ENCODE data around the gene ROBO1.
"Not testable (repeated sequence)": the region's sequence is repeated elsewhere in the genome, so short reads cannot be mapped to it uniquely, and the experiment has no call there.

ROBO1 gene

DNA sequence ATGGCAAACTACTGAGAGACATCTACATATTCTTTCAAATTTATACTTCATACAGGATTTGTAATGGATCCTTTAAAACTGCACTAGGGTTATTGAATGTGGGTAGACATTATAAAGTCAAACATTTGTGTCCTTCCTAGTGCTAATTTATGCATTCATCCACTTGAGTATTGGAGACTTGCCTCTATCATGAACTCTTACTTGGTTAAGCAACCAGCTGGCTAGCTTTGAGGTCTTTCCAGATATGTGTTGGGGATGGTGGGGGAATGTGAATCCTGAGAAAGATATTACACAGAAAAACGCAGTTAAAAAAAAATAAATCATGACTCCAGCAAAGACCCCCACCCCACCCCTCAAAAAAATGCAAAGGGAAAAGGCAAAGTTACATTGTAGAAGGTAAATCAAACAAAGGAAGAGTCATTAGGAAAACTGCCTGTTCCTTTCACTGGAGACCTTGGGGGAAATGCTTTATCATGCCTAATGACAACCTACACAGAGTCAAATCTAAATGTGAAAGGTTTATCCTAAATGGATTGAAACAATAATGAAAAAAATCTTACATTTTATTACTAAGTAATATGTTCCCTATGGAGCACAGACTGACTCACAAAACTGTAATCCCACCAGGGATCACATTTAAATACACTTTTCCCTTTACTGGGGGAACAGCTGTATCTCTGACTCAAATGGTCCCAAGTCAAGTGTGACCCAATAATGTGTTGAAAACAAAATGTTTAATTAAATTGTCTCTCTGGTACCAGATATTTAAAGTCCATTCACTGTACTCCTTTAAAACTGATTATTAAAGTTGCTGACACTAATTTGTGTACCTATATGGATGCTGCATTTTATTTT, 522.3 kb downstream of the ROBO1 start:
- no peak for DNase-seq (ENCODE audit: low read depth)

DNA sequence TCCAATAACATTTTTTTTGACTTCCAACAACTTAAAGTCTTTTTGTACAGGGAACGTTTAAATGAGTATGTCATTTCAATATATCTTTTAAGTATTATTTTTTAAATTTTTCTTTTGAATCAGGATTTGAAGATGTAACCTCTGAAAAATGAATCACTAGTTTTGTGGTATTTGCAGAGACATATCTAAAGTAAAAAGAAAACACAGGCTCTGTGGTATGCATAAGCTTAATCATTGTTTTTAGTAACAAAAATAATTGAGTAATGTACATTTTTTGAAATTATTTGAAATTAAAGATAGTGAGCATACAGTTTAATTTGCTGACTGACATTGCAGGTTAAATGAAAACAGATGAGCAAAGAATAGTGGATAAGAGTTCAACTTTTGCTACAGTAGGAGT, 531.3 kb downstream of the ROBO1 start:
- DNase-seq (ENCODE audit: low read depth): no peak

DNA sequence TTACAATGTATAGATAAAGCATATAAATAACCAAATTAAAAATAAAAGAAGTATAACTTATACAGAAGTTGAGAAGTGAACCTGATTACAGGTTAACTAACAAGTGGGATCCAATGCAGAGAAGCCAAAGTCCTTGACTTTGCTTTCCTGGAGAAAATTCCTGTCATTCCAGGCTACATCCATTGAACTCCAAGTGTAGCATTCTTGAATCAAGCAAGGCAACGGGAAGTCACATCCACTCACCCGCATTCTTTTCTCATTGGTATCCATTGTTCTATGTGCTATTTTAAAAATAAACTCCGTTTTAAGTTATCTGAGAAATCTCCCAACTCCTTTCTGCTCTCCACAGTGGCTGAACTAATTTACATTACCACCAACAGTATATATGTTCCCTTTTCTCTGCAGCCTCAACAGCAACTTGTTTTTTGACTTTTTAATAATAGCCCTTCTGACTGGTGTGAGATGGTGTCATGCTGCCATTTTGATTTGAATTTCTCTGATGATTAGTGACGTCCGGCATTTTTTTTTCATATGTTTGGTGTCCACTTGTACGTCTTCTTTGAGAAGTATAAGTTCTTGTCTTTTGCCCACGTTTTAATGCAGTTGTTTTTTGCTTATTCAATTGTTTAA, 534.3 kb downstream of the ROBO1 start:
- DNase-seq (ENCODE audit: low read depth): no peak

DNA sequence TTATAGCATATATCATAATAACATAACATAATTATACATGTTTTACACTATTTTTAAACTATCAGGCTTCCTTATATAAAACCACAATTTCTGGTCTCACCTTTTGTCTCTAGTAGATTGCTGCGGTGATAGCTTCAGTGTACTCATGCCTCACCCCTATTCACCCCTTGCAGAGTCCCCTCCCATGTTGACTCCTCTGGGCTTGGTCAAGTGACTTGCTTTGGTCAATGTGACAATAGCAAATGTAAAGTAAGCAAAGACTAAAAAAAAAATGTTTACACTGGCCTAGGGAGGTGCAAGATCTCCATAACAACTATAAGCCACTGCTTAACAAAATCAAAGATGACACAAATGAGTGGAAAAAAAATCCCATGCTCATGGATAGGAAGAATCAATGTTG, 537.5 kb downstream of the ROBO1 start:
- no peak for DNase-seq (ENCODE audit: low read depth)

DNA sequence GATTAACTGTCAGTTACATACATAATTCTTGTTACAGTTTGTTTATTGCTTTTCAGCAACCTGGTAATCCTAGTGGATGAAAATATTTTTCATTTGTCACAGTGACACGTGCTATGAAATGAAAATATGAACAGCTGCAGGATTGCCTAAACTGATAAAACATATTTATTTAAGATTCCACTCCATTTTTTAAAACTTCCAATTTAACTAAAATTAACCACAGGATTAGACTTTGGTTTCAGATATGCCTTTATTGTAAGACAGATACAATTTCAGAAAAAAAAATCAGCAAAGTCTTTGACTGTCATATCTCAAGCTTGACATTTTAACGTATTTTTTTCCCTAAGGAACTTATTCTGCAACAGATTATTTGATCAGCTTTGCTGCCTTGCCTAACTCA, 550.7 kb downstream of the ROBO1 start:
- DNase-seq (ENCODE audit: low read depth): no peak

DNA sequence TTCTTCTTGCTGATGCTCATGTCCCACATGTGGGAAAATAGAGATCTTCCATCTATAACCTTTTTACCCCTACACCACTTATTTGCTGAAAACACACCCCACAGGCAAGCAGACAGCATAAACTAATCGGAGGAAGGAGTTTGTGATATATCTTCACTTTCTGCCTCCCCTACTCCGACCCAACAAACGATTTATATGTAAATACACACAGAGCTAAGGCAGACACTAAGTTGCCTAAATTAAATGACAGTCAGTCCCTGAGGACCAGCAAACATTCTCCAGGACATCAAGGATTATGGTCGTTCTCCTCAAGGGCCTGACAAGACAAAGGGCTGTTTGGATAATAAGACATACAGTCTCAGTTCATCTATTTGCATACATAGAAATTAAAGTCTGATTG, 552.5 kb downstream of the ROBO1 start:
- no peak for DNase-seq (ENCODE audit: low read depth)

DNA sequence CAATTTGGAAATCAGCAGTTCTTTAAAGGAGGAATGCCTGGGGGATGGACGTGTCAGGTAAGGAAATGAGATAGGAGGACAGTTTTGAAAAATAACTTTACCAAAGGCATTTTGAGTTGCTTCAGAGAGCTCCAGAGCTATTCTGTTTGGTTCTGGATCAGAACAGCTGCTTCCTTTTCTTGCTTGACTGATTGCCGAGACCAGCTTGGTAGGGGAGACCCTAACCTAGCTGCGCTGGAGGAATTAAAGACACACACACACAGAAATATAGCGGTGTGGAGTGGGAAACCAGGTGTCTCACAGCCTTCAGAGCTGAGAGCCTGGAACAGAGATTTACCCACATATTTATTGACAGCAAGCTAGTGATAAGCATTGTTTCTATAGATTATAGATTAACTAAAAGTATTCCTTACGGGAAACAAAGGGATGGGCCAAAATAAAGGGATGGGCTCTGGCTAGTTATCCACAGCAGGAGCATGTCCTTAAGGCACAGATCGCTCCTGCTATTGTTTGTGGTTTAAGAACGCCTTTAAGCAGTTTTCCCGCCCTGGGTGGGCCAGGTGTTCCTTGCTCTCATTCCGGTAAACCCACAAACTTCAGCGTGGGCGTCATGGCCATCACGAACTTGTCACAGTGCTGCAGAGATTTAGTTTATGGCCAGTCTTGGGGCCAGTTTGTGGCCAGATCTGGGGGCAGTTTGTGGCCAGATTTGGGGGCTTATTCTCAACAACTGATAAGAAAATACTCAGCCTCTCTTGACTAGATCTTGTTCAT, 556.0 kb downstream of the ROBO1 start:
- no peak for DNase-seq (ENCODE audit: low read depth)

DNA sequence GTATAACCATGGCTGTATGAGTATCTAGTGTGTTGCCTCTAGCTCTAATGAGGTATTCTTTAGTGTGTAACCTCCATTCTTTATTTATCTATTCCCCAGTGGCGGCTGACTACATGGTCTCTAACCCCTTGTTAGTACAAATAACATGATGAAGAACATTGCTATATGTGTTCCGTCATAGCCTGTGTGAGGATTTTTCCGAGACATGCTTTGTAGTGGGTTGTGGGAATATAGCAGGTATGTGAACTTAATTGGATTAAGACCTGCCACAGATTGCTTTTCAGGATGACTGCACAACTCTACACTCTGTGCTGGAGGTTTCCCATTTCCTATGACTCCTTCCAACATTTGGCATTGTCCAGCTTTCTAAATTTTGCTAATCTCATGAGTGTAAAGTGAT, 563.4 kb downstream of the ROBO1 start:
- no peak for DNase-seq (ENCODE audit: low read depth)

DNA sequence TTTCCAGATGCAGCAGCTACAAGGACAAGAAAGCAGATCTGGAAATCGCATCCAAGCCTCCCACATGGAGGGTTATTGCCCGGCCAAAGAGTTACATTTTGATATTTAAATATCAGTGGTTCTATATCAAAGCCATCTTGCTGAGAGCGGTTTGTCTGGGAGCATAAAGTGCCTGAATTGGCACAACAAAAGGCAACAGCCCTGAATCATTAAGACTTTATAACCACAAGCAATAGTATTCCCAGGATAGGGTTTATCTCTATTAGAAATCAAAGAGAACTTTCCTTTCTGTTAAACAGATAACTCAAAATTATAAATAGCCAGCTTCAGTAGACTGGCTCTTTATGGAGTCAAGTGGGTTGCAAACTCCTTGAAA, 564.7 kb downstream of the ROBO1 start:
- DNase-seq (ENCODE audit: low read depth): no peak

DNA sequence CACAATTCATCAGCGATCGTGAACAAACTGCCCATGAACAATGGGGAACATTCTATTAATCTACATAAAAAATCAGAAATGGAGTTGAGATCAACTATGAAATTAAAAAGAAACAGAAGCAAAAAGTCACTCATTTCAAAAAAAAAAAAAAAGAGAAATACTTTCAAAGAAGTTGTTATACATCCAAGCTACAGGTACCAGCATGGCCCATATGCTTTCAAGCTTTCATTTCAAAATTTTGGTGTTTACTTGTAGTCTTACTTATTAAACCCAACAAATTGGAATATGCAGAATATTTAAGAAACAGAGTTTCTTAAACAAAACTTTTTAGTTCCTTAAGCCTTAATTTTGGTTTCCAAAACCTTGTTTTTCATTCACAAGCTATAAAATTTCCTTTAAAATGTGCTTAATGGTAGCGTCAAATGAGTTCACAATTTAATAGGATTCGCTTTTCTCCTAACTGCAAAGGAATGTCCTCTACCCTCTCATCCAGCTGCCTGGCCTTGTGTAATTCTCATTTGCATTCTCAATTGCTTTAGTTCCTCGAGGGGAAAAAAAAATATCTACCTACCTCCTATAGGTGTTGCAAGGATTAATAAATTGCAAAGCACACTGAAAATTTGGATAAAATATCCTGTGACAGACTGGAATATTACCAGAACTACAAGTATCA, 565.2 kb downstream of the ROBO1 start:
- no peak for DNase-seq (ENCODE audit: low read depth)

DNA sequence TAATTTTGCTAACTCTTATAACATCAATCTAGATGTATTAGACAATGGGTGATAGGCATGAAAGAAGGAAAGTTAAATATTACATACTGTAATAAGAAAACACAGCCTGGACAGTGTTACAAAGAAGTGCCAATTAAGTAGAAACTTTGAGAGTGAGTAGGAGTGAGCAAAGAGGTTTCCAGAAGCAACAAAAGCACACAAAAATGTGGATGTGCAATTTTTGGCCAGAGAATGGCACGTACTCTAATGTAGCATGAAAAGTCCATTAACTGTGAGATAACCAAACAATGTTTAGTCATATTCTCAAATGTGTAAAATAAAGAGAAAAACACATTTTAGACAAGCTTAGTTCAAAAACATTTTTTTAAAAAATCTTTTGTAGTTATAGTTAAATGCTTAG, 567.3 kb downstream of the ROBO1 start:
- DNase-seq (ENCODE audit: low read depth): no peak

DNA sequence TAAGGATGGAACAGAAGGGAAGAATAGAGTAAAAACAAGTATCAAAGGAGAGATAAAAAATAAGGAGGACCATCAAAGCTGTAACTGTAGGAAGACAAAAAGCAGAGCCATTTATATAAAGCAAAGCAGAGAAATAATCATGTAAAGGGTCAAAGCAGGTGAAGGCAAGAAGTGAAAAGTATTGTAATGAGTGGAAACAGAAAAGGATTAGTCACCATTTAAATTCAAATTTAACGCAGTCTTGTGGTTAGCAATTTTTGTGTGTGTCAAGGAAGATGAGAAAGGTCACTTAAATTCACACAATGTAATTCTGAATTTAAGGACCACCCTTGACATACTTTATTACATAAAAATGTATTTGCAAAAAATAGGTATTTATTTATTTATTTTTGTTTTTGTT, 567.8 kb downstream of the ROBO1 start:
- DNase-seq (ENCODE audit: low read depth): no peak

DNA sequence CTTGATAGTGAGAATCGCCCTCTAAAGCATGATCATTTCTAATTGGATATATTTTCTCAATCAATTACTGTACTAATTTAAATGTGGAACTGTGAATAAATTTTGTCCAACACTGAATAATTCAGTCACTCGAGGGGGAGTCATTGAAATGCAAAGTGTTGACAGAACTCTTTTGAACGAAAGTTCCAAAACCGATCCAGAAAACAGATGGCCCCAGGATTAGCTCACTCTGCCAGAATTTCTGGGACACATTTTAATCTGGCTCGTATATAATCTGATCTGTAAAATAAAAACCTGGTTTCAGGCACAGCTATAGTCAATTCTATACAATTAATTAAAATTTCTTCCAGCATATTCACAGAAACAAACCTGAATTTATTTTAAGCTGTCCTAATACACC, 580.4 kb downstream of the ROBO1 start:
- DNase-seq (ENCODE audit: low read depth): no peak

DNA sequence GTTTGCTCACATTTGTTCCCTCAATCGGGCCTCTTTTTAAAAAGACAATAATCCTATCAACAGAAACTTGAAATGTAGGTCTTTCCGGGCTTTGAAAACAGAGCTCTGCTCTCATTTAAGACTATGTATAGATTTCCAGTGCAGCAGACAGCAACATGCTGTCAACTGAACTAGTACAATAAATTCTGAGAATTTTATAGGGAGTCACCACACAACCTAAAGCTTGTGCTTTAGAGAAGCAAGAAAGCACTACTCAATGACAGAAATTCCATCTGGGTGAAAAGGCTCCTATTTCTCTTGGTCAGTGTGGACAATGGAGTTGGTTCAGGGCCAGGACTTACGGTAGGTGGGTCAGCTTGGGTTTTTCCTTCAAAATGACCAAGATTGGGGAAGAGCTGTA, 583.5 kb downstream of the ROBO1 start:
- DNase-seq (ENCODE audit: low read depth): no peak

DNA sequence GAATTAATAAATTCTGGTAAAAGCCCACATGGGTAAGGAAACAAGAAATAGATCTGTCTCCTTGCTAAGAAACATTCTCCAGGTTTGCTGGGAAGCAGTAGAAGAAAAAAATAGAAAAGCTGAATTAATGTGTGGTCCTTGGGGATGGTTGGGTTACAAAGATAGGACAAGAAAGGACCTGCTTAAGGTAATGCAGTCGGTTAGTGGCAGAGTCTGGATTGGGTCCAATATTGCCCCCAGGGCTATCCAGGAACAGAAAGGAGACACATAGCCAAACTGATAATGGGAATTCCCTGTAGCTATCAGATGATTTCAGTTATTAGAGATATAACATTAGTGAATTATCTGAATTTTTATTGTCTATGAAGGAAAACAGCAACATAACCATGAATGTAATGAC, 584.3 kb downstream of the ROBO1 start:
- DNase-seq (ENCODE audit: low read depth): no peak

DNA sequence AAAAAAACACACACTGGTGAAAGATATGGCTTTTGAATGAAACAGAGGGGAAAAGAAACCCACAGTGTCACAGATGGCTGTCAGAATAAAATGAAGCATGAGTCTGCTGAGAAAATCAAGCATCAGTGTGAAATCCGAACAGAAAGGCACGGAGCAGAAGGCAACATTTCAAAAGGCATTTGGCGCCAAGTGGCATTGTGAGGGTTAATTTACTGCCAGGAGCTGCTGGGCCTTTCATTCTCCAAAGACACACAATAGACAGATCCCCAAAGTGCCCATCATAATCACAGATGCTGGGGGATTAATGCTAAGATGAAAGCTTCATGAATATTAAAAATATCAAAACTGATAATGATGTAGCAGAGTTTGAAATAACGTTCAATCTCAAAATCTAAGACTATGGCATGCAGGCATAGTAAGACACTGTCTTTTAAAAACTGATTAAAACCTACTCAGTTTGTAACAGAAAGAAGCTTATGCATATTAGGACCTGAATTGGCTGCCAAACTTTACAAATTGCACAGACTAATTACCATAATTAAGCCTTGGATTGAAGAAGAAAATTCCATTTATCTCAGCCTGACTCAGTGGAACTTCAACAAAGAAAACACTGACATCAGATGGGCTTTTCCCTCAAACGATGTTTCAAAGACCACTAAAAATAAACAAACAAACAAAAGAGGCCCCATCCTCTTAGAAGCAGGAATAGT, 589.2 kb downstream of the ROBO1 start:
- no peak for DNase-seq (ENCODE audit: low read depth)

DNA sequence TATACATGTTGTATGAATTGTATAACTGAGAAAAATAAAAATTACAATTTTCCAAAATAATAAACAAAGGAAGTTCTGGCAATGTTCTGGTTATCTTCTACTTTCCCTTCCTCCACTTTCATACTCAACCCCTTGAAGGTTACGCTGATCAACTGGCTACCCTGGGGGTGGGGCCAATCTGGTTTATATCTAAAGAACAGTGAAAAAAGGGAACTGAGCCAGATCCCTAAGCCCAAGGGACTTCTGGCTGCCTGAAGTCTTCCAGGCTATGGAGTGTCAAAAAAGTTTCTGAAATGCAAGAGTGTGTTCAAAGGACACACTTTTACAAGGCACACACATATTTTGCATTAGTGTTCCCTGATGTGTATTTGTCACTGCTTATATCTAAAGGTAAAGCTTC, 591.9 kb downstream of the ROBO1 start:
- DNase-seq (ENCODE audit: low read depth): no peak

DNA sequence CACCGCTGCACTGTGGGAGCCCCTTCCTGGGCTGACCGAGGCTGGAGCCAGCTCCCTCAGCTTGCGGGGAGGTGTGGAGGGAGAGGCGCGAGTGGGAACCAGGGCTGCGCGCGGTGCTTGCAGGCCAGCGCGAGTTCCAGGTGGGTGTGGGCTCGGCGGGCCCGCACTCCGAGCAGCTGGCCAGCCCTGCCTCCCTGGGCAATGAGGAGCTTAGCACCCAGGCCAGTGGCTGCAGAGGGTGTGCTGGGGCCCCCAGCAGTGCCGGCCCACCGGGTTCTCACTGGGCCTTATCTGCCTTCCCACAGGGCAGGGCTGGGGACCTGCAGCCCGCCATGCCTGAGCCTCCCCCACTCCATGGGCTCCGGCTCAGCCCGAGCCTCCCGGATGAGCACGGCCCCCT, 594.5 kb downstream of the ROBO1 start:
- DNase-seq (ENCODE audit: low read depth): not testable (repeated sequence)

DNA sequence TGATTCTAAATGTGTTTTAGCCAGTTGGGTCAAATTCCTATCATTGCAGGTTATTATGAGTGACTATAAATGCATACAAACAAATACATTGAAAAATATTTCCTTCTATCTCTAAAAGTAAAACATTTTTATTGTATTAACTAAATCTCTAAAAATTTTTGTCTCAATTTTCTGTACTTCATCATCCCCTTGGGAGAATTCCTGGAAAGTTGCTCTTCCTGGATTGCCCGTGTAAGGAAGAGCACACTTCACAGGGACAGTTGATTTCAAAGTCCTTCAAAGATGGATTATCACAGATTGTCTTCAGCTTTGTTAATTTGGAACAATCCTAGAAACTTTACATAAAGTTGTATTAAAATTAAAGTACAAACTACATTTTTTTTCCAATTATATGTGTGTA, 595.6 kb downstream of the ROBO1 start:
- no peak for DNase-seq (ENCODE audit: low read depth)

DNA sequence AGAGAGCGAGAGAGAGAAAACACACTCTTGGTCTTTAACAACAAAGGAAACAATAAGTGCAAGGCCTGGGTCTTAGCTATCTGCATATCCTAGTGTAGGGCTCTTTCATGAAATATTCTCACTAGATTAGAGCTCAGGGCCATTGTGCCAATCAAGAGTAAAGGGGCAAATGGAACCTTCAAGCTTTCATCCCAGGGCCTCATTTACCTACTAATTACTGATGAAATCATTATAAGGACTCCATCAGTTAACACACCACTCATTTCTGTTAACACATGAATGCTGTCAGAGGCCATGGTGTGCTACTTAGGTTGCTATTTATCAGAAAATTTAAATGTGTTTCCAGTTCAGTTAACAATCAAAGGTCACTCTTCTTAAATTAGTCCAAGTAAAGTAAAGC, 597.8 kb downstream of the ROBO1 start:
- DNase-seq (ENCODE audit: low read depth): no peak

DNA sequence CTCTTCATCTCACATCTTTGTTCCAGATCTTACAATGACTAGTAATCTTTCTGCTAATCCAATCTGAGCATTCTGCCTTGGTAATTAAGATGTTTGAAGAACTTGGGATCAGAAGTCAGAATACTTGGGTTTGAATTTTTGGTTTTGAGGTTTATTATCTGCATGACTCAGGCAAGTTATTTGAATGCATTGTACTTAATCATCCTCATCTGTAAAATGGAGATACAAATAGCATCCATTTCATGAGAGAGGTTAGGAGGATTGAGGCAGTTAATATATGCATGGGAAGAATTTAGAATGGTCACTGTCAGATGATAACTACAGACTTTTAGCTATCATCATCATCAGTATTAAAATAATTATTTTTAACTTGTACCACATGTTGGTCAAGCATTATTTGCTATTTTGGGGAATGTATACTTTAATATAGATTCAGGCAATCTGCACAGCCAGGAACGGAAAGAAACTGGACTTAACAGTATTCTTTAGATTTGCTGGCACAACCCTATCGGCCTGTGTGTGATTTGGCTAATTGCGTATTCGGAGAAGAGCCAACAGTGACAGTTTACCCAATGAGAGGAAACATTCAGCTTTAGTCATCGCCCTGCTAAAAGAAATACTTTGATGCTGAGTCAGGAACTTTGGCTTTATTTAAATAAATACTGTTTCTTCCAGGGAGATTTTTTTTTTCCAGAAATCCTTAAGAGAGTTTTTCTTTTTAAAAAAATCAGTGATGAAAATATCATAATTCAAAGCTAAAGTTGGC, 600.0 kb downstream of the ROBO1 start:
- no peak for DNase-seq (ENCODE audit: low read depth)
